ENCODE results near the gene EML4.

Gene EML4

GRCh38 chr2:42137125-42137841, 31.9 kb upstream of the EML4 start:
- no peak for DNase-seq

- DNase-seq: no peak
Observed at GRCh38 chr2:42138163-42139015, 30.8 kb upstream of the EML4 start.

- no peak for DNase-seq
Observed at GRCh38 chr2:42139101-42139500, 30.1 kb upstream of the EML4 start.

- DNase-seq: no peak
Observed at GRCh38 chr2:42140496-42140895, 28.7 kb upstream of the EML4 start.

- DNase-seq: no peak
Observed at GRCh38 chr2:42141687-42142546, 27.2 kb upstream of the EML4 start.

GRCh38 chr2:42142547-42143184, 26.5 kb upstream of the EML4 start:
- no peak for DNase-seq

- no peak for DNase-seq
Observed at GRCh38 chr2:42147641-42148274, 21.4 kb upstream of the EML4 start.

GRCh38 chr2:42150159-42150558, 19.0 kb upstream of the EML4 start:
- no peak for DNase-seq

GRCh38 chr2:42153944-42154581, 15.1 kb upstream of the EML4 start:
- DNase-seq: no peak

GRCh38 chr2:42156721-42157120, 12.4 kb upstream of the EML4 start:
- DNase-seq: no peak

- DNase-seq: no peak
Observed at GRCh38 chr2:42161444-42161843, 7.7 kb upstream of the EML4 start.

GRCh38 chr2:42163444-42164045, 5.6 kb upstream of the EML4 start:
- no peak for DNase-seq

- DNase-seq: no peak
Observed at GRCh38 chr2:42164046-42164445, 5.1 kb upstream of the EML4 start.

GRCh38 chr2:42164971-42165370, 4.2 kb upstream of the EML4 start:
- DNase-seq: no peak

- DNase-seq: no peak
Observed at GRCh38 chr2:42167458-42167857, 1.7 kb upstream of the EML4 start.

- no peak for DNase-seq
Observed at GRCh38 chr2:42168459-42169099, 574 bp upstream of the EML4 start.

- DNase-seq: peak; percentile 5
Observed at GRCh38 chr2:42169874-42170521, 845 bp downstream of the EML4 start.

GRCh38 chr2:42170619-42171395, 1.7 kb downstream of the EML4 start:
- DNase-seq: no peak

GRCh38 chr2:42171396-42171980, 2.3 kb downstream of the EML4 start:
- DNase-seq: no peak
